ENCODE measurements around the gene HECTD3. TPM values are rescaled to one million over a fixed set of nuclear protein-coding genes. Genes with fewer than 3 reads are reported as not detected.

HECTD3 gene
- polyA plus RNA-seq, 3 donors = 13.9 to 53.9 (median 16.7) TPM

- H3K27ac ChIP-seq (ENCODE audit: low read depth in 1 of 2, low read length in 2 of 2) = no peak overlapping the region
- H3K27me3 Mint-ChIP-seq (ENCODE audit: low read depth in 3 of 3) = peaks cover 0 to 3% (median 2%) of the 10 kb centered on the region in 3 donors
- intact Hi-C loops (cut with micrococcal nuclease) = no loop called here
- H3K79me2 ChIP-seq (ENCODE audit: insufficient read depth, low read length) = no peaks in the 10 kb centered on the region
- TF ChIP-seq, protein P1, sequence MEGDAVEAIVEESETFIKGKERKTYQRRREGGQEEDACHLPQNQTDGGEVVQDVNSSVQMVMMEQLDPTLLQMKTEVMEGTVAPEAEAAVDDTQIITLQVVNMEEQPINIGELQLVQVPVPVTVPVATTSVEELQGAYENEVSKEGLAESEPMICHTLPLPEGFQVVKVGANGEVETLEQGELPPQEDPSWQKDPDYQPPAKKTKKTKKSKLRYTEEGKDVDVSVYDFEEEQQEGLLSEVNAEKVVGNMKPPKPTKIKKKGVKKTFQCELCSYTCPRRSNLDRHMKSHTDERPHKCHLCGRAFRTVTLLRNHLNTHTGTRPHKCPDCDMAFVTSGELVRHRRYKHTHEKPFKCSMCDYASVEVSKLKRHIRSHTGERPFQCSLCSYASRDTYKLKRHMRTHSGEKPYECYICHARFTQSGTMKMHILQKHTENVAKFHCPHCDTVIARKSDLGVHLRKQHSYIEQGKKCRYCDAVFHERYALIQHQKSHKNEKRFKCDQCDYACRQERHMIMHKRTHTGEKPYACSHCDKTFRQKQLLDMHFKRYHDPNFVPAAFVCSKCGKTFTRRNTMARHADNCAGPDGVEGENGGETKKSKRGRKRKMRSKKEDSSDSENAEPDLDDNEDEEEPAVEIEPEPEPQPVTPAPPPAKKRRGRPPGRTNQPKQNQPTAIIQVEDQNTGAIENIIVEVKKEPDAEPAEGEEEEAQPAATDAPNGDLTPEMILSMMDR (IDR thresholded peaks at IDR 0.05) = no peak
- H3K9me3 Mint-ChIP-seq = peaks cover 0 to 1% (median 0%) of the 10 kb centered on the region in 7 donors
- no peak overlapping the region for H3K4me3 Mint-ChIP-seq
- no CpG with 5 or more reads among the region's 1 CpG for WGBS (ENCODE audit: insufficient coverage)
- no peaks in the 10 kb centered on the region for H3K9me3 ChIP-seq (replicated peaks in 1 of 2; ENCODE audit: control insufficient read depth in 1 of 2, insufficient read depth in 1 of 2, low read length in 2 of 2)
- DNase-seq = no peak
- H3K4me2 ChIP-seq (replicated peaks; ENCODE audit: extremely low read depth, low read length, poor library complexity, severe bottlenecking) = no peak overlapping the region
- no peaks in the 10 kb centered on the region for H3K36me3 Mint-ChIP-seq
- H4K20me1 ChIP-seq (ENCODE audit: insufficient read depth, low read length) = no peaks in the 10 kb centered on the region
- H3K27me3 ChIP-seq (ENCODE audit: control insufficient read depth in 2 of 2, insufficient read depth in 2 of 2, low read length in 2 of 2) = no peaks in the 10 kb centered on the region
- no peak overlapping the region for H3K9ac ChIP-seq (ENCODE audit: insufficient read depth, low read length, poor library complexity, severe bottlenecking)
- no peak overlapping the region for H3K27ac Mint-ChIP-seq
- no peak overlapping the region for H2AFZ ChIP-seq (ENCODE audit: insufficient read depth, low read depth, low read length, poor library complexity, severe bottlenecking)
- peaks cover 7% of the 10 kb centered on the region for H3K4me1 Mint-ChIP-seq
- no peak overlapping the region for H3K4me3 ChIP-seq (replicated peaks in 1 of 3; ENCODE audit: low read depth in 2 of 3, low read length in 3 of 3)
- H3K36me3 ChIP-seq (replicated peaks in 1 of 2; ENCODE audit: control insufficient read depth in 1 of 2, insufficient read depth in 2 of 2, low read length in 2 of 2) = no peaks in the 10 kb centered on the region
- H3K4me1 ChIP-seq (ENCODE audit: control insufficient read depth in 1 of 2, insufficient read depth in 2 of 2, low read length in 2 of 2) = no peaks in the 10 kb centered on the region
Observed at GRCh38 chr1:45057542-45057941, 46.4 kb upstream of the HECTD3 start.

GRCh38 chr1:45051005-45051772 lies 40.1 kb upstream of the HECTD3 start:
- H3K4me2 ChIP-seq (replicated peaks; ENCODE audit: extremely low read depth, low read length, poor library complexity, severe bottlenecking) = no peak overlapping the region
- Mint-ChIP-seq H3K9me3 (peaks cover 0 to 1% (median 0%) of the 10 kb centered on the region in 7 donors), H3K4me1 (peaks cover 13% of the 10 kb centered on the region), H3K4me3 (peak overlapping the region in 1 of 2 donors; percentile 11), H3K36me3 (no peaks in the 10 kb centered on the region), H3K27me3 (ENCODE audit: low read depth in 3 of 3) (peaks cover 0 to 4% (median 3%) of the 10 kb centered on the region in 3 donors), H3K27ac (no peak overlapping the region)
- H3K27me3 ChIP-seq (ENCODE audit: control insufficient read depth in 2 of 2, insufficient read depth in 2 of 2, low read length in 2 of 2) = no peaks in the 10 kb centered on the region
- intact Hi-C loops (cut with micrococcal nuclease) = no loop called here
- no peaks in the 10 kb centered on the region for H3K9me3 ChIP-seq (replicated peaks in 1 of 2; ENCODE audit: control insufficient read depth in 1 of 2, insufficient read depth in 1 of 2, low read length in 2 of 2)
- TF ChIP-seq, protein P1 (IDR thresholded peaks at IDR 0.05) = no peak
- H3K4me1 ChIP-seq (ENCODE audit: control insufficient read depth in 1 of 2, insufficient read depth in 2 of 2, low read length in 2 of 2) = no peaks in the 10 kb centered on the region
- no CpG with 5 or more reads among the region's 2 CpGs for WGBS (ENCODE audit: insufficient coverage)
- H3K27ac ChIP-seq (ENCODE audit: low read depth in 1 of 2, low read length in 2 of 2) = no peak overlapping the region
- H2AFZ ChIP-seq (ENCODE audit: insufficient read depth, low read depth, low read length, poor library complexity, severe bottlenecking) = peak overlapping the region; percentile 27
- no peak for DNase-seq
- H4K20me1 ChIP-seq (ENCODE audit: insufficient read depth, low read length) = no peaks in the 10 kb centered on the region
- no peak overlapping the region for H3K4me3 ChIP-seq (replicated peaks in 1 of 3; ENCODE audit: low read depth in 2 of 3, low read length in 3 of 3)
- no peak overlapping the region for H3K9ac ChIP-seq (ENCODE audit: insufficient read depth, low read length, poor library complexity, severe bottlenecking)
- H3K79me2 ChIP-seq (ENCODE audit: insufficient read depth, low read length) = no peaks in the 10 kb centered on the region
- H3K36me3 ChIP-seq (replicated peaks in 1 of 2; ENCODE audit: control insufficient read depth in 1 of 2, insufficient read depth in 2 of 2, low read length in 2 of 2) = no peaks in the 10 kb centered on the region

Data from CD14-positive monocyte (primary cell).